HPDE6-E6E7 (cell line): Measurements from ENCODE around the gene VRK1.
"Not testable (repeated sequence)": the region's sequence is repeated elsewhere in the genome, so short reads cannot be mapped to it uniquely, and the experiment has no call there.

Experiments
- DNase-seq: peaks from one replicate; pipeline ENCODE4 v3.0.0; 2011; ENCODE audit warnings: missing footprints; ENCODE audit errors: extremely low spot score

VRK1 gene

GRCh38 chr14:96876747-96877146 lies 79.6 kb downstream of the VRK1 start:
- no peak for DNase-seq

DNA sequence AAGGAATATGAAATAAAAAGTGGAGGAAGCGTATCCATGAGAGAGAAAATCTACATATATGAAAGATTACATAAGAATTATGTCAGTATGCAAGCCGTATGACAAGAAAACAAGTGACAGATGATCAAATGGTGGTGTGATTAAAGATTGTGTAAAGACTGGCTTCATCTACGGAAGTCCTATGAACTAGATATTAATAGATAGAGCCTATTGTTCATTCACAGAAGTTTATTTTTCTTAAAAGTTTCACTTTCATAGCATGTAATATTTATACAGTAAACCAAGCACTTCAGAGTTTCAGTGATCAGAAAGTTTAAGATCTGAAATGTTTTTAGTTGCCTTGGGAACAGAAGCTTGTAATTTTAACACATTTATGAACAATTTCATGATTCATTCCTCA lies 84.5 kb downstream of the VRK1 start:
- DNase-seq: no peak

DNA sequence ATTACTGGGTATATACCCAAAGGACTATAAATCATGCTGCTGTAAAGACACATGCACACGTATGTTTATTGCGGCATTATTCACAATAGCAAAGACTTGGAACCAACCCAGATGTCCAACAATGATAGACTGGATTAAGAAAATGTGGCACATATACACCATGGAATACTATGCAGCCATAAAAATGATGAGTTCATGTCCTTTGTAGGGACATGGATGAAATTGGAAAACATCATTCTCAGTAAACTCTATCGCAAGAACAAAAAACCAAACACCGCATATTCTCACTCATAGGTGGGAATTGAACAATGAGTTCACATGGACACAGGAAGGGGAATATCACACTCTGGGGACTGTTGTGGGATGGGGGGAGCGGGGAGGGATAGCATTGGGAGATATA lies 86.8 kb downstream of the VRK1 start:
- DNase-seq: not testable (repeated sequence)

- DNase-seq: no peak
Observed at GRCh38 chr14:96888158-96888557, 91.0 kb downstream of the VRK1 start.

GRCh38 chr14:96888593-96888992 lies 91.4 kb downstream of the VRK1 start:
- no peak for DNase-seq

- no peak for DNase-seq
Observed at GRCh38 chr14:96889091-96889490, 91.9 kb downstream of the VRK1 start.

DNA sequence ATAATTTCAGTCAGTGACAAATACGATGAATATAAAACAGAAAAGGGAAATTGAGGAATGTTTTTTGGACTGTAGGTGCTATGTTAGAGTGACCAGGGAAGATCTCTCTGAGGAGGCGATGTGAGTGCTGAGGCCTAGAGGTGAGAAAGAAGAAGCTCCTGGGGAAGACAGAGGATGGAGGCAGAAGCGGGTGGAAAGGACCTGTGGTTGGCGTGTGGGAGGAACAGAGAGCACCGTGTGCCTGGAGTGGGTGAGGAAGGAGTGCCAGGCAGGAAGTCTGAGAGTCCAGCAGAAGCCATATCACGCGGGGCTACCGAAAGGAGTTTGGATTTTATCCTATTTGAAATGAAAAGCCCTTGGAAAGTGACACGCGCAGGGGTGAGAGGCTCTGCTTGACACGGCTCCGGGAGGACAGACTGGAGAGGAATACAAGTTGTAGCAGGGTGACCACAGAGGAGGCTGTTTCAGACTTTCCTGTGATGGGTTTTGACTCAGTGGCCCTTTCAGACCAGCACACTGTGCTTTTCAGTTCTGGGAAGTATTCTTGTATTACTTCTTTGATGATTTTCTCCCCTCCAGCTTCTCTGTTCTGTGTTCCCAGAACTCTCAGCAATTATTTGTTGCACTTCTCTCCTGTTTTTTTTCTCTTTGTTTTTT lies 96.9 kb downstream of the VRK1 start:
- DNase-seq: no peak

GRCh38 chr14:96894966-96895365 lies 97.8 kb downstream of the VRK1 start:
- no peak for DNase-seq

GRCh38 chr14:96895658-96896271 lies 98.6 kb downstream of the VRK1 start:
- no peak for DNase-seq

DNA sequence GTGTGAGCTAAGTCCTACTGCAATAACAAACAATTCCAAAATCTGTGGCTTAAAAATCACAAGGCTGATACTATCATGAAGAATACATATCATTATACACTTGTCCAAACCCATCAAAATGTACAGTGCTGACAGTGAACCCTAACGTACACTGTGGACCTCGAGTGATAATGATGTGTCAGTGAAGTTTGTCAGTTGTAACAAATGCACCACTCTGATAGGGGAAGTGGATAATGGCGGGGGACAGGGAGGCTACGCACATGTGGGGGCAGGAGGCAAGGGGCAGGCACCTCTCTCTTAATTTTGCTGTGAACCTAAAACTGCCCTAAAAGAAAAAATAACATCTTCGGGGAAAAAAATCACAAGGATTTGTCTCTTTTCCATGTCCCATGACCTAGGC lies 100.0 kb downstream of the VRK1 start:
- DNase-seq: no peak

- DNase-seq: no peak
Observed at GRCh38 chr14:96901227-96901626, 104.0 kb downstream of the VRK1 start.

DNA sequence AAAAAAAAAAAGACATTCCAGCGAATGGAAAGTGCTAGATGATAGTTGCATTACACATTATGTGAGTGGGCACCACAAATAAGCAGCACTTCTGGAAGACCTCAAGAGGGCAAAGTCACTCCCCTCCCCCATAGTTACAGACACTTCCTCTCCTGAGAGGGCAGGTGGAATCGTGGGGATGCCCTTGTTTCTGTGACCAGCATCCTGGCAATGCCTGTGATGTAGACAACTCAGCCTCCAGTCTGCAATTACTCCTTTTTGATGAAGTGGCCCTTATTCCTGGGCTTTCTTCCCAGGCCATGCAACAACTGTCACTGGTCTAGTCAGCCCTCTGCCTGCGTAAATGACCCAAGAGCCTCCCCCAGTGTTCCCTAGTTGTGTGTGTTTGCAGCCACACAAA lies 104.8 kb downstream of the VRK1 start:
- no peak for DNase-seq

DNA sequence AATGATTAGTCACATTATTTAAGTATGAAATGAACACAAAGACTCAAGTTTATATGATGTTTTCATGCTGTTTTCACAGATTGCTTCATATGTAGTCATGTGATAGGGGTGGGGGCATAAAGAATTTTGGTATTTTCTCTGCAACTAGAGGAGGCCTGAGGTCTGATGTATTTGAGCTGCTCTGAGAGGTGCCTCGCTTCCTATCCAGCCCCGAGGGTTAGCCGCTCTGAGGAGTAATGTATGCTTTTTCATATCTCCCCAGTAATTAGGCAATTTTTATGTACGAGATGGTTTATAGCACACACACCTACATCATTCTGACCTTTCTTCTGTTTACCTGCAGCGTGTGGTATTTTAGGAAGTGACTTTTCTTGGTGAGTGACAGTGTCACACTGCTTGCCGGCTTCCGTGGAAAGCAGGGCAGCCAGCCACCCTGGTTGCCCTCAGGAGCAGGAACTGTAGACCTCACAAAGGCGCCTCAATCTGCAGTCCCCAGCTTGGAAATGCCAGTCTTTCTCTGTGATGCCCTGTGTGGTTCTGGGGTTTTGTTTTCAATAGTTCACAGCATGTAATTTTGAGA lies 106.4 kb downstream of the VRK1 start:
- no peak for DNase-seq

DNA sequence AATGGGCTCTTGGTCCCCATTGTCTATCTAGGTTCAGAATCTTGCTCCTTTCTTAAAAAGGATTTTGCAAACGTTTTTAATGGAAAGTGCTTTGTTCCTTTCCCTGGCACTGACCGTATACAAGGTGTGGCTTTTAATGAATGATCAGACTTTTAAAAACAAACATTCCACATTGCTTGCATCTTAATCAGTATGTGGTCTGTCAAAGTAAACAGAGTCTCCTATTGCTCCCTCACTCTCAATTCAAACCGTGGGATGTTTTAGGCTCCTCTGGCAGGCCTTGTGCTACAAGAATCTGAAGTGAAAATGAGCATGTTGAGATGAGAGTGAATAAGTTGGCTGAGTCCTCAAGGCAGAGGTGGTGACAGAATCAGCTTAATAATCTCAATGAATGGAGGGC lies 107.0 kb downstream of the VRK1 start:
- DNase-seq: no peak

GRCh38 chr14:96905065-96905464 lies 107.9 kb downstream of the VRK1 start:
- no peak for DNase-seq

GRCh38 chr14:96905825-96906224 lies 108.6 kb downstream of the VRK1 start:
- no peak for DNase-seq

GRCh38 chr14:96906434-96906833 lies 109.3 kb downstream of the VRK1 start:
- DNase-seq: no peak

DNA sequence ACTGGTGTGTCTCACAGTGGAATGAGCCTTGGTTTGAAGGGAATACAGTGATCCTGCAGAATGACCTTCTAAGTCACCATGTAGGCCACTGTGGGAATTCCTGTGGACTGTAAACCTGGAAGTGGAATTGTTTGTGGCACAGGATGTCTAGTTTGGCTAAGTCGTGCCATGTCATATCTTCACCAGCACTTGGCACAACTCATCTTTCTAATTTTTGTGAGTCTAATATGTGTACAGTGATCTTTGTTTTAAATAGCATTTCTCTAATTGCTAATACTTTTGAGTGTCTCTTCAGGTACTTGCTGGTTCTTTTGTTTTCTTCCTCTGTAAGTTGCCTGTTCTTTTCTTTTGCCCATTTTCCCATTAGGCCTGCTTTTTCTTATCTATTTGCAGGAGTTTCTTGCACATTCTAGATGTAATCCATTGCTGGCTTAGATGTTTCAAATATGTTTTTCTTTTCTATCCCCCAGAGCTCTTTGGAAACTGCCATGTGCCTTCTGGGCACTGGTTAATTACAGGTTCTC lies 112.7 kb downstream of the VRK1 start:
- DNase-seq: no peak

GRCh38 chr14:96911499-96912149 lies 114.4 kb downstream of the VRK1 start:
- DNase-seq: no peak

DNA sequence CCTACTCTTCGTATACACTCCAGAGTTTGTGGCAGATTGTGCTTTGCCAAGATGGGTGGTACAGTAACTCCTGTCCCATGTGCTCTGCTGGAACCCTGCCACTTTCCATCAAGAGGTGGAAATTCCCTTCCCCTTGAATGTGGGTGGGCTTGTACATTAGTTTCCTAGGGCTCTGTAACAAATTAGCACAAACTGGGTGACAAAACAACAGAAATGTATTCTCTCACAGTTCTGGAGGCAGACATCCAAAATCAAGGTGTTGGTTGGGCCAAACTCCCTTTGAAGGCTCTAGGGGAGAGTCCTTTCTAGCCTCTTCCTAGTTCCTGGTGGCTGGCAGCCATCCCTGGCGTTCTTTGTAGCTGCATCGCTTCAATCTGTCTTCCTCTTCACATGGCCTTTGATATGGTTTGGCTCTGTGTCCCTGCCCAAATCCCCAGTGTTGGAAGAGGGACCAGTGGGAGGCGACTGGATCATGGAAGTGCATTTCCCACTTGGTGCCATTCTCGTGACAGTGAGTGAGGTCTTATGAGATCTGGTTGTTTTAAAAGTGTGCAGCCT lies 117.5 kb downstream of the VRK1 start:
- no peak for DNase-seq

DNA sequence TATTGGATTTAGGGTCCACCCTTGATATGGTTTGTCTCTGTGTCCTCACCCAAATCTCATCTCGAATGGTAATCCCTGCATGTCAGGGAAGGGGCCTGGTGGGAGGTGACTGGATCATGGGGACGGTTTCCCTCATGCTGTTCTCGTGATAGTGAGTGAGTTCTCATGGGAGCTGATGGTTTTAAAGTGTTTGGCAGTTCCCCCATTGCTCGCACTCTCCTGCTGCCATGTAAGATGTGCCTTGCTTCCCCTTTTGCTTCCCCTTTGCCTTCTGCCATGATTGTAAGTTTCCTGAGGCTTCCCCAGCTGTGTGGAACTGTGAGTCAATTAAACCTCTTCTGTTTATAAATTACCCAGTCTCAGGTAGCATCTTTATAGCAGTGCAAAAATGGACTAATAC lies 118.3 kb downstream of the VRK1 start:
- no peak for DNase-seq

DNA sequence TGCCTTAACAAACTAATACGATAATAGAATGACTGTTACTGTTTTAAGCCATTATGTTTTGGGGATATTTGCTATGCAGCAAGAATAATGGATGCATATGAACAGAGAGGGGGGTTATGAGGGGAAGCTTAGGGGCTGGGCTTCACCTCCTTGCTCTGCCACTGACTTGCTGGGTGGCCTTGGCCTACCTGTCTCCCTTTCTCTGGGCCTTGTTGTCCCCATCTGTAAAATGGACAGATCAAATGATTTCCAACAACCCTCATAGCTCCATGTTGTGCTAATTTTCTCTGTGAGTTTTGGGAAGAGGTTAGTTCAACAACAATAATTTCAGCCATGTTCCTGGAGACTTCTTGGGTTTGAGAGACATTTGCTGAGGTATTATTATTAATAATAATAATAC lies 119.6 kb downstream of the VRK1 start:
- no peak for DNase-seq
